GM19099 (cell line): ENCODE results near the gene MTFP1.

Experiments used
- POLR2A ChIP-seq: IDR thresholded peaks from 3 replicates; pipeline ENCODE4 v1.6.1; 2011; ENCODE audit warnings: low read depth; ENCODE audit not compliant: insufficient read length; ENCODE audit errors: extremely low read depth

Gene MTFP1

DNA sequence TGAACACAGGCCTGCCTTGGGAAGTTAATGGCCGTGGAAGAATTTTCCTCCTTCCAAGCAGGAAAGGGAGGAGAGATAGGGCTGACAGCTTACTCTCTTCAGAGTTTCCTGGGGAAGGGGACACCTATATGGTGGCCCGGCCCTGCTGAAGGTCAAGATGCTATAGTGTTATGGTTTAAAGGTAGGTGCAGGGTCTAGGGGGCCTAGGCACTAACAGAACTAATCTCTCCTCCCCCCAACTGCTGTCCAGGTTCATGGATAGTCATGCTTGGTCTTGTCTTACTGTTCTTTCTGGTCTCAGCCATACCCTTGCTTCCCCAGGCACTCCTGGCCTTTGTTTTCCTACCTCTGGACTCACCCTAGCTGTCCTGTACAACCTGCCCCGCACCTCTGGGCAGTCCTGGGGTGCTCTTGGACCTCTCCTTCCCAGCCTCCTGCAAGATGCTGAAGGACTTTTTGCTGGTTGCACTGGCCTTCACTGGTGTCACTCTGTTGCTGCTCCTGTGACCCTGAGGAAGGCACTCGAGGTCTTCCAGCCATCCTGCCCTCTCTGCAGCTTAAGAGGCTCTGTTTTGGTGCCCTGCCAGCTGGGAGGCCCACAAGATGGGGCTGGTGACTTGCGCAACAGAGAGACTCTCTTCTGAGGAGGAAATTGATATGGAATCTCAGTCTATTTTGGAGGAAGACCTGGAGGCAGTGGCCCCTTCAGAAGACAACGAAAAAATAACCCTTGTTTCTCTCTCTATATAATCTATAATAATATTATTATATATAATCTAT is 28.4 kb downstream of the MTFP1 start:
- TF ChIP-seq POLR2A: no peak

DNA sequence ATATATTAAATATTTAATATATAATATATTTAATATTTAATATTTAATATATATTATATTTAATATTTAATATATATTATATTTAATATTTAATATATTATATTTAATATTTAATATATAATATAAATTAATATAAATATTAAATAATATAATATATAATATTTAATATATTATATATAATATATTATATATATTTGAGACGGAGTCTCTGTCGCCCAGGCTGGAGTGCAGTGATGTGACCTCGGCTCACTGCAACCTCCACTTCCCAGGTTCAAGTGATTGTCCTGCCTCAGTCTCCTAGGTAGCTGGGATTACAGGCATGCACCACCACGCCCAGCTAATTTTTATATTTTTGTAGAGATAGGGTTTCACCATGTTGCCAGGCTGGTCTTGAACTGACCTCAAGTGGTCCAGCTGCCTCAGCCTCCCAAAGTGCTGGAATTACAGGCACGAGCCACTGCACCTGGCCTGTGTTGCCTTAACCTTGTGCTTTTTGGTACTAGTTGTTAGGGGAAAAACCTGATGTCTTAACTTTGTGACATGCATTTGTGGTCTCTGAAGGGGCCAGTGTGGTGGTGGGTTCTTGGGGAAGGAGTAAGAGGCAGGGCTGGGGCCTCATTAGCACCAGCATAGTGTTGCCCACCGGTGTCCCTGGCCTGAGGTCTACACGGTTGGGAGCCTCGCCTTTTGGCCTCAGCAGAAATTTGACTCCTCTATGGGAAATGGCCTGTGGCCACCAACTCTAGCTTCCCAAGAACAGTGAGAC is 29.7 kb downstream of the MTFP1 start:
- no peak for TF ChIP-seq POLR2A

DNA sequence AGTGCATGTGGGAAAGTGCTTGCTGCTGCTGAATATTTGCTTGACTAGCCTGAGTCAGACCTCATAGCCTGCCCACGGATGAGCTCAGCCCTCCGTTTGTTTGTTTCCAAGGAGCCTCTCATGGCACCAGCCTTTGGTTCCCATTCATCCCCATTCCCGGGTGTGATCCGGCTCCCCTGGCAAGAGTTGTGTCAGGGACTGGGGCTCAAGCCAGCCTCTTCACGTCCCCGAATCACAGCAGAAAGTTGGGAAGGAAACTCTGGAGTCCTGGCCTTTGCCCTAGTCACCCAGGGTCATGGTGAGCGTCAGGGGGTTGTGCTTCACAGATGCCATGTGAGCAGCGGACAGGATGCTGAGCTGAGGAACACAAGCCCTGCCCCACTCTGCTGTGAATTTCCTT is 32.4 kb downstream of the MTFP1 start:
- TF ChIP-seq POLR2A: no peak

DNA sequence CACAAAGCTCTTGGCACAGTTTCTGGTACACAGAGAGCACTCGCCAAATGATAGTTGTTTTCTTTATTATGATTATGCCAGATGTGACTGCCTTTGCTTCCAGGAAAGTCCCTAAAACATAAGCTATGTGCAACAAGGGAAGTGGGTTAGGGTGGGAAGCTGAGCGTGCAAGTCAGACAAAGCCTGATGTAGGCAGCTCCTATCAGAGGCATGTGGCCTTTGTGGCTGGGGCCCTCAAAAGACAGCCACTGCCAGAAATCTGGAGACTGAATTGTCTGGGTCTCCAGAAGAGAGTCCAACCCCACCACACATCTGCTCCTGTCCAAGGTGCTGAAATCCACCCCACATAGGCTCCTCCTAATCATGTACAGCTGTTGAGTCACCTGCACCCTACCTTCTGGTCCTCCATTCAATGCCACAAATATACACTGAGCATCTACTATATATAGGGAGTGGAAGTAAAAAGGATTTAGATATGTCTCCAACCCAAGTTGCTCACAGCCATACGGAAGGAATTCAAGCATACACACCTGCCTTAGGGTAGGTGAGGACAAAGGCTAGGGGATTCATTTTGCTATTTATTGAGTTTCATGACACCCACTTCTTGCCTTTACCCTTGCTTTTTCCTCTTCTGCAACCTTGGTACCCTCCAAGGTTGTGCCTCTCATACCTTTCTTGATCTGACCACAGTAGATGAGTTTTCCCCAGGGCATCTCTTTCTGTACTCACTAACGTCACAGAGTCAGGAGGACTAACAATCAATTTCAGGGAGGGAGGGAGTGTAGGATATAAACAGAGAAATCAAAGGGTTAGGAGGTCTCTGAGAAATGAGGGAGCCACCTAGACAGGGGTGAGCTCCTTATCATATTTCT is 33.8 kb downstream of the MTFP1 start:
- no peak for TF ChIP-seq POLR2A

DNA sequence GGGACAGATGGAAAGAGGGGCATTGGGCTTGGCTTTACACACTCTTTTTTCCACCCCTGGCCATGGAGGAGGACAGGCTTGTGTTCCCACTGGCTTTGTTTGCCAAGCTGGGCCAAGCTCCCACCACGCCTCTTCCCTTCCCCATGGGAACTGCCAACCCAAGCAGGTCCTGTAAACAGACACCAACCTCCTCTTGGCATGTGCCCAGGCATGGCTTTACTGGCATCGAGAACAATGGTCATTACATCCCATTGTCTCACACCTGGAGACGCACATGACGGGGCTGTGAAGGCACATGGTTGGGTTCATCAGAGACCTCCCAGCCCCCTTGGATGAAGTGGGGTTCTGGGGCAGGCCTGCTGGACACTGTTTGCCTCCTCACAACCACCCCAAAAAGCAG is 34.6 kb downstream of the MTFP1 start:
- no peak for TF ChIP-seq POLR2A

DNA sequence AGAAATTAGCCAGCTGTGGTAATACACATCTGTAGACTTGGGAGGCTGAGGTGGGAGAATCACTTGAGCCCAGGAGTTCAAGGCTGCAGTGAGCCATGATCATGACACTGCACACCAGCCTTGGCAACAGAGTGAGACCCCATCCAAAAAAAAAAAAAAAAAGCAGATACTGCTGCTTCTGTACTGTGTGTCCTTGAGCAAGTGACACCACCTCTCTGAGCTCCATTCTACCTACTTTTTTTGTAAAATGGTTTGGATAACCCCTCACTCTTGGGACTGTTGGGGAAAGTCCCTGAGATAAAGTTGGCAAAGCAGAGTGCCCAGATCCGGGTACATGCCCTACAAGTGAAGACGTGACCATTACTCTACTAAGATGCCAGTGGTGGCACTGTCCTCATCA is 43.6 kb downstream of the MTFP1 start:
- TF ChIP-seq POLR2A: no peak

DNA sequence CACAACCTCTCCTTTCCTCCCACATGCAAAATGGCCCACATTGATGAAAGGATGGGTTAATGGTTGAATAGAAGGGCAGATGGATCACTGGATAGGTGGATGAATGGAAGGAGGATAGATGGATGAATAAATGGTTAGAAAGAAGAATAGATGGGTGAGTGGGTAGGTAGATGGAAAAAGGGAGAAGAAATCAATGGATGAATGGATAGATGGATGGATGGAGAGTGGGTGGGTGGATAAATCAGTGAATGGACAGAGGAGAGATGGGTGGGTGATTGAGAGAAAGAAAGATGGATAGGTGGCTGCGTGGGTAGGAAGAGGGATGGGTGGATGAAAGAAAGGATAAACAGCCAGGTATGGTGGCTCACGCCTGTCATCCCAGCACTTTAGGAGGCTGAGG is 45.1 kb downstream of the MTFP1 start:
- no peak for TF ChIP-seq POLR2A

DNA sequence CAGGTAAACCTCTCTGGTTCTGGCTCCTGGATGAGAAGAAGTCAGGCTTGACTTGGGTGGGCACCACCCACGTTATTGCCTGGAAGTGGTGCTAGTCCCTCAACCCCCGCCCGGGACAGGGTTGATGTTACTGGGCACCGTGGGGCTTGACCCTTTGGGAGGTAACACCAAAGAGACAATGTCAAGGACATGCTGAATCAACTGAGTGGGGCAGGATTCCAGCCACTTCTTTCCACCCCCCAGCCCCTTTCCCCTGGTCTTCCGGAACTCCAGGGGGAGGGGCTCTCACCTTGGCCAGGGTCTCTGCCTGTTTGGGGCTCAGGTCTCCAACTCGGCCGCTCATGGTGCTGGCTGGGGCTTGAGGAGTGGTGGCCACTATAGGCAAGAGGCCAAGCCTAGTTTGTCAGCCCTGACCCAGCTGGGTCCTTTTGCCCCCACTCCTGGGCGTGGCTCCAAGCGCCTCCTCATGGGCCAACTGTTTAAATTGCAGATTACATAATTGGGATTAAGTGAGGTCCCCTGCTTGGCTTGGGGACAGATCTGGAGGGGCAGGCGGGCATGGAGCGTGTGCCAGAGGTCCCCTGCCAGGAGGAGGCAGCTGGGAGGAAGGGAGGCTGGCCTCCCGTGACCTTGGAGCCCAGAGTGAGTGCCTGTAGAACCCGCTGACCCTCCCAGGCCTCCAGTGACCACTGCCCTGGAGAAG is 46.2 kb downstream of the MTFP1 start, which contains the start of gene SEC14L3:
Gene SEC14L3 (minus strand): TSS at position 402 of the 703 bp plus-strand sequence. CDS start 59 bp downstream, at position 343.
- TF ChIP-seq POLR2A: no peak

DNA sequence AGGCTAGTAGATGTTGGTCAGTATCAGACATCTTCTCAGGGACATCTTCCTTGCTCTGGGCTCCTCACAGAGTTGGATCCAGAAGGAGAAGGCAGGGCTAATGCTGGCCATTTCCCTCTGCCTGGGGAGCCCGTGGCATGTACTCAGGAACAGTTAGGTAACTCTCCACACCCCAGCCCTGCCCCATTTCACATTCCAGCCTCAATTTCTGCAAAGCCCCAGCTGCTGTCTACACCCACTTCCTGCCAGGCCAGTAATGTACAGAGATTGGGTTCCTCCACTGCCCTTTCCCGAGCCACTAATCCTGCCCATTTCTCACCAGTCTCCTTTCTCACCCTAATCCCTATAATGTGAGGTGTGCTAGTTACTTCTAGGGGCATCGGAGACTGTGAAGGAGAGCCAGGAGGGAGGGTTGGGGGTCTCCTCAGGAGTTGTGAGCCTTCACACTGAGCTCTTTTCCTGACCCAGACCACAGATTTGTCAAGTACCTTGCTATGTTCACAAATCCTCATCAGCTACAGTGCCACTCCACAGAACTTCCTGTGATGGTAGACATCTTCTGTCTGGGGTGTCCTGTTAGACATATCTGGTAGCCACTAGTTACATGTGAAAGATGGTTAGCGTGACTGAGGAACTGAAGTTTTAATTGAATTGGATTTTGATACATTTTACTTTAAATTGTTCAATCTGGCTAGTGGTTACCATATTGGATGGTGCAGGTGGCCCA is 47.6 kb downstream of the MTFP1 start:
- TF ChIP-seq POLR2A: no peak

DNA sequence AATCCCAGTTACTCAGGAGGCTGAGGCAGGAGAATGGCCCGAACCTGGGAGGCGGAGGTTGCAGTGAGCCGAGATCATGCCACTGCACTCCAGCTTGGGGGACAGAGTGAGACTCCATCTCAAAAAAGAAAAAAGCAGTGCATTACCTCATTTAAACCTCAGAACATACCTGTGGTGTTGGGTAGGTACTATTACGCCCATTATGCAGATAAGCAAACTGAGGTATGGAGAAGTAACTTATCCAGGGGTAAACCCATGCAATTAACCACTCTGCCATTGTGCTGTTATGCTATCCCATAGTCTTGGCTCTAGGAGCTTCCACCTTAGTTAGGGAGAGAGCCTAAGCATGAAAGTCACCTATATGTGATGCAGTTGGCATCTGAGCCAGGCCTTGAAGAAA is 48.6 kb downstream of the MTFP1 start:
- TF ChIP-seq POLR2A: no peak

DNA sequence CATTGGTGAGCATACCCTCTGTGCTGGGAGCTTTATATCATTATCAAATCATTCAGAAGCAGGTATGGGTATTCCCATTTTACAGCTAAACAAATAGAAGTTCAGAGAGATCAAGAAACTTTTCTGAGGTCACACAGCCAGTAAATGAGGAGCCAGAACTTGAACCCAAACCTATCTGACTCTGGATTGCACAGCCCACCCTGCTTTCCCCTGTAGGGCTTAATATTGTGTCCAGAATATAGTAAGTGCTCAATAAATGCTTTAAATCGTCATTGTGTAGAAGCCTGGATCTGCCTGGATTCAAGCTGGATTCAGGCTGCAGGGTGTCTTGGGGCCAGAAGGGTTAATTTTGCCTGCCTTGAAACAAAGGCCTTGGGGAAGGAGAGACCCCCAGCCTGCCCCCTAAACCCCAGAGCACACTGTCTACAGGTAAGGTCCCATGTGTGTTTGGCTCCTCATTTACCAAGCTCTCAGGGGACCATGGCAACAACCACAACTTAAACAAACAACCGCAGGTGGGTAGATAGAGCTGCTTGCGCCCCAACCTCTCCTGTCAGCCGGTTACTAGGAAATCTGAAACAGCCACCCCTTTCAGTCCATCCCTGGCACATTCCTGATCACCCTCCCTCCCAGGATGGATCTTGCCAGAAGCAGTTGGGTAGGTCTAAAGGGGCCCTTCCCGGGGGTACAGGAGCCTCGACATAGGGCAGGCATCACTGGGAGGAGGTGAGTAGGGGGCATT is 49.3 kb downstream of the MTFP1 start:
- no peak for TF ChIP-seq POLR2A
